OCI-LY3 (cell line): Measurements from ENCODE around the gene AP3S2.
A peak's percentile ranks its signal among the peaks of the same experiment; 100 is the strongest.

Experiments used
- H2AFZ ChIP-seq: fragments of 200-600, 300-600 bp; shearing (Covaris generic); 2 replicates; pipeline ENCODE4 v1.6.0; 2014; ENCODE audit warnings: antibody characterized with exemption, low read depth, low read length
- H3K27ac ChIP-seq: fragments of 200-600, 300-600 bp; sonication (generic); 2 replicates; pipeline ENCODE4 v1.5.1; 2014; ENCODE audit warnings: mild to moderate bottlenecking, low read length, moderate library complexity, mixed read lengths
- H3K27me3 ChIP-seq: fragments of 200-600, 300-600 bp; sonication (generic); 2 replicates; pipeline ENCODE4 v1.6.1; 2014; ENCODE audit warnings: low read depth, low read length, mixed read lengths
- H3K36me3 ChIP-seq: fragments of 200-600, 300-600 bp; sonication (generic); replicated peaks from 2 replicates; pipeline ENCODE3; 2014; ENCODE audit warnings: low read depth, low read length, mixed read lengths
- H3K4me1 ChIP-seq: fragments of 300-600, 200-600 bp; sonication (generic); 2 replicates; pipeline ENCODE4 v1.6.1; 2014; ENCODE audit warnings: low read length, mixed read lengths
- H3K4me2 ChIP-seq: fragments of 200-600, 300-600 bp; sonication (generic); 2 replicates; pipeline ENCODE4 v1.6.1; 2014; ENCODE audit warnings: low read length, mixed read lengths
- H3K4me3 ChIP-seq: fragments of 300-600, 200-600 bp; sonication (generic); 2 replicates; pipeline ENCODE4 v1.5.1; 2014; ENCODE audit warnings: antibody characterized with exemption, mild to moderate bottlenecking, low read length, moderate library complexity
- H3K79me2 ChIP-seq: fragments of 300-600, 200-600 bp; shearing (Covaris generic); 2 replicates; pipeline ENCODE4 v1.6.1; 2014; ENCODE audit warnings: mild to moderate bottlenecking, low read length, mixed read lengths
- H3K9ac ChIP-seq: fragments of 300-600, 200-600 bp; shearing (Covaris generic); 2 replicates; pipeline ENCODE4 v1.6.0; 2014; ENCODE audit warnings: mild to moderate bottlenecking, low read length, moderate library complexity
- H3K9me3 ChIP-seq: fragments of 200-600, 300-600 bp; shearing (Covaris generic); 2 replicates; pipeline ENCODE4 v1.6.1; 2014; ENCODE audit warnings: low read length, mixed read lengths; ENCODE audit not compliant: insufficient read depth
- H4K20me1 ChIP-seq: fragments of 200-600, 300-600 bp; sonication (generic); 2 replicates; pipeline ENCODE4 v1.6.1; 2016; ENCODE audit warnings: low read length, mixed read lengths; ENCODE audit not compliant: insufficient read depth
- CTCF ChIP-seq: fragments of 200-600, 300-600 bp; sonication (generic); IDR thresholded peaks from 2 replicates; pipeline ENCODE4 v1.5.1; 2014; ENCODE audit warnings: antibody characterized with exemption, low read length, low read depth
- EZH2phosphoT487 ChIP-seq: fragments of 200-600 bp; shearing (Covaris generic); IDR thresholded peaks from 2 replicates; pipeline ENCODE4 v1.6.1; 2018; ENCODE audit warnings: antibody characterized with exemption, mixed run types, low read depth

The AP3S2 gene

GRCh38 chr15:89820666-89821611, 72.9 kb downstream of the AP3S2 start:
- Histone ChIP-seq H4K20me1 (no peaks in the 10 kb centered on the region), H3K4me3 (peak overlapping the region; percentile 8; the same call in 1 of the 2 replicates), H3K9me3 (peaks cover 2% of the 10 kb centered on the region; the same call in 1 of the 2 replicates), H2AFZ (no peak overlapping the region), H3K4me1 (peaks cover 53% of the 10 kb centered on the region), H3K27ac (0 out of 2 replicates have a peak overlapping the region, but pooled peaks have one; percentile 9), H3K36me3 (no peaks in the 10 kb centered on the region), H3K9ac (no peak overlapping the region; the same call in 1 of the 2 replicates), H3K79me2 (no peaks in the 10 kb centered on the region), H3K4me2 (peak overlapping the region; percentile 84), H3K27me3 (no peaks in the 10 kb centered on the region)
- TF ChIP-seq EZH2phosphoT487 = no peak
- TF ChIP-seq CTCF = no peak

- no peaks in the 10 kb centered on the region for H3K79me2 ChIP-seq
- H3K4me2 ChIP-seq = no peak overlapping the region
- H3K27ac ChIP-seq = no peak overlapping the region
- H3K4me1 ChIP-seq = peaks cover 27% of the 10 kb centered on the region
- TF ChIP-seq EZH2phosphoT487 (no peak), CTCF (no peak)
- H3K27me3 ChIP-seq = no peaks in the 10 kb centered on the region
- no peaks in the 10 kb centered on the region for H4K20me1 ChIP-seq
- peaks cover 10% of the 10 kb centered on the region; the same call in 1 of the 2 replicates for H3K9me3 ChIP-seq
- no peak overlapping the region for H2AFZ ChIP-seq
- no peak overlapping the region for H3K9ac ChIP-seq
- no peak overlapping the region for H3K4me3 ChIP-seq
- H3K36me3 ChIP-seq = no peaks in the 10 kb centered on the region
These were observed 75.5 kb downstream of the AP3S2 start for GRCh38 chr15:89818287-89818686.

DNA sequence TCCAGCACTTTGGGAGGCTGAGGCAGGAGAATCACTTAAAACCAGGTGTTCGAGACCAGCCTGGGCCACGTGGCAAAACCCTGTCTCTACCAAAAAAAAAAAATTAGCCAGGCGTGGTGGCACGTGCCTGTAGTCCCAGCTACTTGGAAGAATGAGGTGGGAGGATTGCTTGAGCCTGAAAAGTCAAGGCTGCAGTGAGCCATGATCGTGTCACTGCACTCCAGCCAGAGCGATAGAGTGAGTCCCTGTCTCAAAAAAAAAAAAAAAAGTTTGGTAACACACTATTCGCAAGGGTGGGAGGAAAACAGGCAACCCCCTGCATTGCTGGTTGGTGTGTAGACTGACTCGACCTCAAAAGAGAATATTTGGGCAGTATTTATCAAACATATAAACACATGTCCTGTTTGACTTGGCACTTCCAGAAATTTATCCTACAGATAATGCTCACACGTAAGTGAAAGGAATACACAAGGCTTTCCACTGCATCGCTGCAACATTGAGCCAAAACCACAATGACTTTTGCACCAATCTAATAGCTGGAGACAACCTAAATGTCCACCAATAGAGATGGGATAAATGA, 76.0 kb downstream of the AP3S2 start:
- Histone ChIP-seq H4K20me1 (no peaks in the 10 kb centered on the region), H3K4me1 (peaks cover 22% of the 10 kb centered on the region), H3K36me3 (no peaks in the 10 kb centered on the region), H3K27ac (no peak overlapping the region), H3K4me3 (no peak overlapping the region), H3K4me2 (no peak overlapping the region), H3K79me2 (no peaks in the 10 kb centered on the region), H3K27me3 (no peaks in the 10 kb centered on the region), H2AFZ (no peak overlapping the region), H3K9me3 (peaks cover 10% of the 10 kb centered on the region; the same call in 1 of the 2 replicates), H3K9ac (no peak overlapping the region)
- TF ChIP-seq EZH2phosphoT487 (no peak), CTCF (no peak)

DNA sequence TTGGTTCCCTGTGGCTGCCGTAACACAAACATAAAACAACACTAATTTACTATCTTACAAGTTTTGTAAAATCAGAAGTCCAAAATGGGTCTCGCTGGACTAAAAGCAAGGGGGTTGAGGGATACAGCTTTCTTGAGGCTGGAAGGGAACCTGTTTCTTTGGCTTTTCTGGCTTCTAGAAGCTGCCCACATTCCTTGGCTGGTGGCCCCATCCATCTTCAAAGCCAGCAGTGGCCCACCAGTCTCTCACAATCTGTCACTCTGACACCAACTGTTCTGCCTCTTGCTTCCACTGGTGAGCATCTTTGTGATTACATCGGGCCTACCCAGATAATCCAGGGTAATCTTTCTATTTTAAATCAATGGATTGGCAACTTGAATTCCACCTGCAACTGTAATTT, 78.0 kb downstream of the AP3S2 start:
- TF ChIP-seq EZH2phosphoT487 (no peak), CTCF (no peak)
- H3K79me2 ChIP-seq = no peaks in the 10 kb centered on the region
- H3K27ac ChIP-seq = no peak overlapping the region
- no peak overlapping the region for H3K4me3 ChIP-seq
- peaks cover 10% of the 10 kb centered on the region; the same call in 1 of the 2 replicates for H3K9me3 ChIP-seq
- H3K4me2 ChIP-seq = no peak overlapping the region
- no peaks in the 10 kb centered on the region for H3K27me3 ChIP-seq
- H3K4me1 ChIP-seq = peaks cover 1% of the 10 kb centered on the region
- H3K36me3 ChIP-seq = no peaks in the 10 kb centered on the region
- H4K20me1 ChIP-seq = no peaks in the 10 kb centered on the region
- no peak overlapping the region for H2AFZ ChIP-seq
- no peak overlapping the region for H3K9ac ChIP-seq
